H1 (cell line): ENCODE measurements around the gene MLANA. TPM values are rescaled to one million over a fixed set of nuclear protein-coding genes. Genes with fewer than 3 reads are reported as not detected.

ENCODE experiments used
- CTCF ChIA-PET: fragments of 300-600 bp; sonication (Branson Sonifier 250); formaldehyde crosslinking; loops from one replicate; lab custom pipeline; 2021; ENCODE audit not compliant: partially characterized antibody; lab: Charles Lee
- POLR2A ChIA-PET: fragments of 300-600 bp; sonication (Branson Sonifier 250); formaldehyde crosslinking; loops from one replicate; lab custom pipeline; 2021; ENCODE audit warnings: inconsistent platforms; ENCODE audit not compliant: partially characterized antibody; lab: Charles Lee
- DNase-seq, 2 experiments: peaks; one replicate each; pipeline versions ENCODE4 v3.0.0 to v3.0.0-alpha.2; 2010 to 2022; ENCODE audit warnings: low spot score in 2 of 2, low read depth in 1 of 2, mixed read lengths in 1 of 2
- FAIRE-seq: peaks from 2 replicates; lab custom pipeline; 2011; peaks lifted over from hg19 to GRCh38; lab: Jason Lieb, UNC
- H2AFZ ChIP-seq: 2 replicates; pipeline ENCODE4 v1.8.1; 2012; ENCODE audit warnings: low read length, inconsistent platforms
- H2AK5ac ChIP-seq: 2 replicates; pipeline ENCODE4 v1.6.1; 2013; ENCODE audit warnings: low read depth, low read length
- H2BK120ac ChIP-seq: replicated peaks from 2 replicates; pipeline ENCODE3; 2013; ENCODE audit warnings: low read depth, low read length, inconsistent platforms
- H2BK12ac ChIP-seq: 2 replicates; pipeline ENCODE4 v1.6.1; 2013; ENCODE audit warnings: low read depth, low read length
- H2BK15ac ChIP-seq: 2 replicates; pipeline ENCODE4 v1.6.1; 2013; ENCODE audit warnings: low read length
- H2BK20ac ChIP-seq: 2 replicates; pipeline ENCODE4 v1.6.1; 2013; ENCODE audit warnings: low read length
- H2BK5ac ChIP-seq: 2 replicates; pipeline ENCODE4 v1.6.1; 2013; ENCODE audit warnings: low read depth, low read length
- H3K14ac ChIP-seq: 2 replicates; pipeline ENCODE4 v1.6.1; 2013; ENCODE audit warnings: inconsistent platforms; ENCODE audit not compliant: insufficient read length
- H3K18ac ChIP-seq: 2 replicates; pipeline ENCODE4 v1.6.1; 2013; ENCODE audit warnings: low read length; ENCODE audit errors: extremely low read depth
- H3K23ac ChIP-seq: 2 replicates; pipeline ENCODE4 v1.6.1; 2013; ENCODE audit warnings: inconsistent platforms; ENCODE audit not compliant: insufficient read length
- H3K23me2 ChIP-seq: 2 replicates; pipeline ENCODE4 v1.6.1; 2013; ENCODE audit warnings: low read depth, low read length
- H3K27ac ChIP-seq: 2 replicates; pipeline ENCODE4 v1.6.1; 2011; ENCODE audit warnings: low read depth, low read length, inconsistent platforms
- H3K27me3 ChIP-seq, 4 experiments: replicated peaks in 1 of 4; 1 replicate in 1 of 4; 2 replicates in 3 of 4; pipeline versions ENCODE4 v1.6.1 to v1.8.1; 2011 to 2013; ENCODE audit warnings: low read length in 3 of 4, mild to moderate bottlenecking in 3 of 4, inconsistent platforms in 2 of 4, mixed read lengths in 2 of 4, moderate library complexity in 1 of 4; ENCODE audit not compliant: control insufficient read depth in 3 of 4, insufficient read depth in 3 of 4; ENCODE audit errors: extremely low read depth in 1 of 4
- H3K36me3 ChIP-seq, 4 experiments: 2 replicates each; pipeline versions ENCODE4 v1.6.1 to v1.8.1; 2011 to 2013; ENCODE audit warnings: mild to moderate bottlenecking in 4 of 4, low read length in 3 of 4, moderate library complexity in 2 of 4, control low read depth in 1 of 4, inconsistent platforms in 1 of 4; ENCODE audit not compliant: insufficient read depth in 4 of 4, control insufficient read depth in 2 of 4
- H3K4ac ChIP-seq: replicated peaks from 2 replicates; pipeline ENCODE3; 2013; ENCODE audit warnings: low read length, low read depth, mixed read lengths, inconsistent platforms; ENCODE audit not compliant: insufficient read length
- H3K4me1 ChIP-seq, 4 experiments: replicated peaks in 1 of 4; 1 replicate in 1 of 4; 2 replicates in 3 of 4; pipeline versions ENCODE4 v1.6.1 to v1.8.1; 2011 to 2013; ENCODE audit warnings: low read length in 3 of 4, inconsistent platforms in 2 of 4, mixed read lengths in 1 of 4; ENCODE audit not compliant: insufficient read depth in 4 of 4, control insufficient read depth in 3 of 4
- H3K4me2 ChIP-seq, 2 experiments: 2 replicates each; pipeline versions ENCODE4 v1.6.1 to v1.8.1; 2011 to 2013; ENCODE audit warnings: low read depth in 2 of 2, low read length in 2 of 2, control low read depth in 1 of 2, inconsistent platforms in 1 of 2, mild to moderate bottlenecking in 1 of 2; ENCODE audit not compliant: insufficient read depth in 1 of 2
- H3K4me3 ChIP-seq, 4 experiments: fragments of 200-600, 300-600 bp in 1 of 4; sonication (generic), shearing (Covaris generic), sonication (Bioruptor Twin) in 1 of 4; 2 replicates each; pipeline versions ENCODE4 v1.5.1 to v1.8.1; 2011 to 2016; ENCODE audit warnings: low read length in 4 of 4, low read depth in 3 of 4, control low read depth in 2 of 4, inconsistent platforms in 2 of 4, mild to moderate bottlenecking in 2 of 4, mixed read lengths in 1 of 4, moderate library complexity in 1 of 4; ENCODE audit not compliant: insufficient read depth in 2 of 4; ENCODE audit errors: extremely low read depth in 1 of 4
- H3K56ac ChIP-seq: replicated peaks from 2 replicates; pipeline ENCODE3; 2013; ENCODE audit warnings: low read depth, mild to moderate bottlenecking, mixed read lengths, low read length, inconsistent platforms; ENCODE audit not compliant: insufficient read length
- H3K79me1 ChIP-seq: 2 replicates; pipeline ENCODE4 v1.6.1; 2013; ENCODE audit warnings: low read depth, low read length, control low read depth
- H3K79me2 ChIP-seq, 2 experiments: 2 replicates each; pipeline versions ENCODE4 v1.6.1 to v1.8.1; 2012 to 2013; ENCODE audit warnings: low read length in 2 of 2, mild to moderate bottlenecking in 2 of 2, inconsistent platforms in 1 of 2; ENCODE audit not compliant: insufficient read depth in 2 of 2, control insufficient read depth in 1 of 2
- H3K9ac ChIP-seq, 4 experiments: replicated peaks in 1 of 4; 1 replicate in 1 of 4; 2 replicates in 3 of 4; pipeline versions ENCODE4 v1.6.1 to v1.8.1; 2011 to 2013; ENCODE audit warnings: low read depth in 3 of 4, low read length in 3 of 4, control low read depth in 2 of 4, mild to moderate bottlenecking in 2 of 4, moderate library complexity in 2 of 4, inconsistent platforms in 1 of 4; ENCODE audit errors: extremely low read depth in 1 of 4
- H3K9me3 ChIP-seq, 2 experiments: 2 replicates each; pipeline versions ENCODE4 v1.6.1 to v1.8.1; 2012 to 2013; ENCODE audit warnings: mild to moderate bottlenecking in 2 of 2, moderate library complexity in 2 of 2, control low read depth in 1 of 2, inconsistent platforms in 1 of 2, low read depth in 1 of 2, low read length in 1 of 2, mixed read lengths in 1 of 2; ENCODE audit not compliant: insufficient read depth in 2 of 2
- H4K20me1 ChIP-seq, 2 experiments: replicated peaks in 1 of 2; 2 replicates each; pipeline versions ENCODE3 to v1.8.1; 2011 to 2013; ENCODE audit warnings: inconsistent platforms in 2 of 2, low read length in 2 of 2, mild to moderate bottlenecking in 1 of 2; ENCODE audit not compliant: insufficient read depth in 2 of 2, control insufficient read depth in 1 of 2
- H4K5ac ChIP-seq: 2 replicates; pipeline ENCODE4 v1.6.1; 2013; ENCODE audit warnings: low read length, low read depth, mixed read lengths, inconsistent platforms; ENCODE audit not compliant: insufficient read length
- H4K8ac ChIP-seq: 2 replicates; pipeline ENCODE4 v1.8.0; 2013; ENCODE audit warnings: mild to moderate bottlenecking, moderate library complexity, low read length, inconsistent platforms; ENCODE audit not compliant: insufficient read depth; ENCODE audit errors: extremely low read depth
- H4K91ac ChIP-seq: replicated peaks from 2 replicates; pipeline ENCODE3; 2013; ENCODE audit warnings: low read length, mixed read lengths, inconsistent platforms; ENCODE audit not compliant: insufficient read length
- CTBP2 ChIP-seq: IDR thresholded peaks from 2 replicates; pipeline ENCODE4 v1.7.0; 2011; ENCODE audit warnings: borderline replicate concordance, mild to moderate bottlenecking, moderate library complexity, mixed read lengths, low read length; ENCODE audit not compliant: insufficient read depth, insufficient read length
- PHF8 ChIP-seq: fragments of 200-600 bp; sonication (generic); conservative IDR thresholded peaks from 2 replicates; pipeline ENCODE4 v1.7.1; 2012; ENCODE audit warnings: low read depth, mild to moderate bottlenecking, inconsistent platforms, low read length, moderate library complexity
- SIX5 ChIP-seq: IDR thresholded peaks from 2 replicates; pipeline ENCODE4 v1.6.1; 2011; ENCODE audit warnings: mild to moderate bottlenecking, low read depth, low read length
- SUZ12 ChIP-seq: fragments of 200-600 bp; sonication (generic); IDR thresholded peaks from 2 replicates; pipeline ENCODE4 v1.6.1; 2012; ENCODE audit warnings: mild to moderate bottlenecking, inconsistent platforms, low read length, moderate library complexity, mixed read lengths
- ZNF274 ChIP-seq: IDR thresholded peaks from 2 replicates; pipeline ENCODE4 v1.7.0; 2012; ENCODE audit warnings: low read length, borderline replicate concordance; ENCODE audit errors: extremely low read depth
- WGBS, 2 experiments: shearing (Covaris generic) in 1 of 2; methylation state at CpG; one replicate each; pipeline versions ENCODE4 v1.1.6 to v1.1.7; 2013 to 2015; ENCODE audit warnings: low lambda C conversion rate in 2 of 2, mixed read lengths in 2 of 2, inconsistent platforms in 1 of 2, low coverage in 1 of 2, missing lambda C conversion rate in 1 of 2; ENCODE audit not compliant: insufficient replicate concordance in 2 of 2, insufficient coverage in 1 of 2, insufficient read length in 1 of 2; ENCODE audit errors: extremely low coverage in 1 of 2, missing lambda C conversion rate in 1 of 2; 5-methylcytosine and 5-hydroxymethylcytosine counted together
- polyA plus RNA-seq, 7 experiments: library from polyadenylated mRNA; depleted of rRNA in 3 of 7; stranded (reverse) in 5 of 7; unstranded in 2 of 7; fragments of >200 nt in 5 of 7; fragments of 200-250 nt in 2 of 7; gene quantifications; 1 replicate in 5 of 7; 2 replicates in 1 of 7; 4 replicates in 1 of 7; pipeline versions ENCODE4 v1.2.1 to v1.2.3, GENCODE V29; 2011 to 2013; ENCODE audit warnings: missing spikeins in 2 of 7, mixed read lengths in 2 of 7
- total RNA-seq: library from RNA; stranded (reverse); fragmentation: NEBNext Ultra II Directional; extraction: Animal tissue kit (Norgen Biotek cat#: 25700); gene quantifications from 2 replicates; pipeline ENCODE4 v1.2.1, GENCODE V29; 2021

Gene MLANA
- total and polyA plus RNA-seq, 2 of the 8 experiments (the other 6 are each of a cell fraction or from before 2014, with no cell fraction given) = not detected

DNA sequence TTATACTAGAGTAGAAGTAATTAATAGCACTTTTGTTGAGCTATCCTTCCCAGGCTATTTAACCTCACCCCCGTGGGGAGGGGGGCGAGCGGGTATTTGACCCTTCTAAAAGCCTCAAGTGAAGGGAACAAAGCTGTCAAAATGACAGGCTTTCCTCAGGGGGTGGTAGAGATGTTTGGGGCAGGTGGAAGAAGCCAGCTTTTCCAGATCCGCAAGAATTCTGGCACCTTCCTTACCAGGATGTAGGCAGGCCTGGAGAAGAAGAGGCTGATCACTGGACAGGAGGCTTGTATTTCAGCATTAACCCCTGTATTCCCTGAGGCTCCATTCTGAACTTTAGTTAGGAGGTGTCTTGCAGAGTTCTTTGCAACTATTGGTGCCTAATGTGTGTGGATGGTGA lies 26.2 kb upstream of the MLANA start:
- CTCF ChIA-PET = interaction anchor here (0.6 to 4.7 kb wide), 8 partner anchors 10 to 442 kb away, joined by 3 to 18 read pairs (median 4); no protein-coding TSS in a partner anchor
- H3K27ac ChIP-seq = no peak overlapping the region

More for the DNA sequence above, 26.2 kb upstream of the MLANA start:
- Histone ChIP-seq H2AK5ac (no peak overlapping the region), H3K56ac (no peak overlapping the region), H3K23me2 (no peaks in the 10 kb centered on the region), H3K27me3 (no peaks in the 10 kb centered on the region), H3K79me1 (no peaks in the 10 kb centered on the region), H3K9ac (no peak overlapping the region), H3K4ac (no peak overlapping the region), H3K36me3 (no peaks in the 10 kb centered on the region), H3K4me3 (no peak overlapping the region), H3K4me1 (peaks cover 0 to 2% (median 1%) of the 10 kb centered on the region in 4 experiments; a peak in 4 of 7 replicates), H3K23ac (no peak overlapping the region), H3K18ac (no peak overlapping the region), H3K14ac (no peak overlapping the region), H2BK120ac (no peak overlapping the region), H2BK12ac (no peak overlapping the region), H4K20me1 (no peaks in the 10 kb centered on the region), H3K79me2 (no peaks in the 10 kb centered on the region), H4K91ac (no peak overlapping the region), H2BK15ac (no peak overlapping the region), H4K5ac (no peak overlapping the region), H2BK20ac (no peak overlapping the region), H4K8ac (no peak overlapping the region), H3K4me2 (no peak overlapping the region), H3K9me3 (no peaks in the 10 kb centered on the region), H2AFZ (no peak overlapping the region), H2BK5ac (no peak overlapping the region)
- POLR2A ChIA-PET = interaction anchor here (0.6 to 1.6 kb wide), 2 partner anchors 16 to 23 kb away, joined by 3 to 5 read pairs; no protein-coding TSS in a partner anchor
- DNase-seq = no peak
- WGBS, 2 experiments = 90% methylated on average over 4 of the region's 4 CpGs; no CpG with 5 or more reads in 1 of the 2 experiments
- FAIRE-seq = no peak
- TF ChIP-seq SIX5 (no peak), CTBP2 (no peak), PHF8 (no peak), ZNF274 (no peak), SUZ12 (no peak)
- TF ChIP-seq, all 59 proteins: peak for 0
